Trophoblast cell (in vitro differentiated cells and primary cell): ENCODE data around the gene KLHL41.

Experiments
- DNase-seq, 2 donors: peaks; one replicate each; pipeline ENCODE4 v3.0.0-alpha.2; 2016
- H2AFZ ChIP-seq: 2 replicates; pipeline ENCODE4 v1.6.1; 2013; ENCODE audit warnings: low read length, moderate library complexity, mild to moderate bottlenecking; ENCODE audit not compliant: insufficient read depth, poor library complexity
- H2AK5ac ChIP-seq: 2 replicates; pipeline ENCODE4 v1.6.1; 2013; ENCODE audit warnings: mild to moderate bottlenecking, low read length
- H2BK120ac ChIP-seq: 2 replicates; pipeline ENCODE4 v1.6.1; 2013; ENCODE audit warnings: low read length, mild to moderate bottlenecking, moderate library complexity; ENCODE audit not compliant: insufficient read depth, poor library complexity
- H2BK12ac ChIP-seq: 2 replicates; pipeline ENCODE4 v1.6.1; 2013; ENCODE audit warnings: mild to moderate bottlenecking, low read length, moderate library complexity
- H2BK5ac ChIP-seq: 2 replicates; pipeline ENCODE4 v1.6.1; 2013; ENCODE audit warnings: low read length, low read depth, moderate library complexity, mild to moderate bottlenecking; ENCODE audit not compliant: poor library complexity
- H3K14ac ChIP-seq: 2 replicates; pipeline ENCODE4 v1.6.1; 2013; ENCODE audit warnings: mild to moderate bottlenecking, low read length
- H3K18ac ChIP-seq: 2 replicates; pipeline ENCODE4 v1.6.1; 2013; ENCODE audit warnings: mild to moderate bottlenecking, low read length
- H3K23ac ChIP-seq: 2 replicates; pipeline ENCODE4 v1.6.1; 2013; ENCODE audit warnings: low read length
- H3K27ac ChIP-seq: 2 replicates; pipeline ENCODE4 v1.5.1; 2013; ENCODE audit warnings: low read depth, mild to moderate bottlenecking, inconsistent platforms, low read length, moderate library complexity
- H3K27me3 ChIP-seq: 2 replicates; pipeline ENCODE4 v1.6.1; 2013; ENCODE audit warnings: inconsistent platforms, mild to moderate bottlenecking, low read length, moderate library complexity; ENCODE audit not compliant: insufficient read depth
- H3K36me3 ChIP-seq, 2 experiments: 1 replicate in 1 of 2; 2 replicates in 1 of 2; pipeline ENCODE4 v1.6.1; 2013; ENCODE audit warnings: low read length in 2 of 2, mild to moderate bottlenecking in 2 of 2, moderate library complexity in 1 of 2; ENCODE audit not compliant: insufficient read depth in 2 of 2, control insufficient read depth in 1 of 2
- H3K4ac ChIP-seq: 2 replicates; pipeline ENCODE4 v1.6.1; 2013; ENCODE audit warnings: low read depth, mild to moderate bottlenecking, low read length, moderate library complexity
- H3K4me1 ChIP-seq, 2 experiments: 1 replicate in 1 of 2; 2 replicates in 1 of 2; pipeline ENCODE4 v1.6.1; 2013; ENCODE audit warnings: low read length in 2 of 2, mild to moderate bottlenecking in 2 of 2, moderate library complexity in 1 of 2; ENCODE audit not compliant: insufficient read depth in 2 of 2, control insufficient read depth in 1 of 2
- H3K4me2 ChIP-seq: 2 replicates; pipeline ENCODE4 v1.6.1; 2013; ENCODE audit warnings: inconsistent platforms, mild to moderate bottlenecking, low read length, moderate library complexity
- H3K4me3 ChIP-seq: 2 replicates; pipeline ENCODE4 v1.5.1; 2013; ENCODE audit warnings: mild to moderate bottlenecking, low read depth, low read length, inconsistent platforms
- H3K79me1 ChIP-seq: one replicate; pipeline ENCODE4 v1.6.1; 2013; ENCODE audit warnings: low read length
- H3K79me2 ChIP-seq: 2 replicates; pipeline ENCODE4 v1.6.1; 2013; ENCODE audit warnings: low read length, mild to moderate bottlenecking; ENCODE audit not compliant: control insufficient read depth, insufficient read depth, poor library complexity
- H3K9ac ChIP-seq: 2 replicates; pipeline ENCODE4 v1.6.1; 2013; ENCODE audit warnings: mild to moderate bottlenecking, low read length
- H3K9me3 ChIP-seq: 2 replicates; pipeline ENCODE4 v1.6.1; 2013; ENCODE audit warnings: low read depth, mild to moderate bottlenecking, control low read depth, inconsistent platforms, low read length; ENCODE audit not compliant: insufficient read depth
- H4K12ac ChIP-seq: 2 replicates; pipeline ENCODE4 v1.6.1; 2013; ENCODE audit warnings: low read depth, mild to moderate bottlenecking, low read length, moderate library complexity
- H4K8ac ChIP-seq: 2 replicates; pipeline ENCODE4 v1.6.1; 2013; ENCODE audit warnings: low read depth, mild to moderate bottlenecking, low read length, moderate library complexity
- H4K91ac ChIP-seq: one replicate; pipeline ENCODE4 v1.6.1; 2013; ENCODE audit warnings: low read depth, mild to moderate bottlenecking, low read length, moderate library complexity
- WGBS: extraction: QIAGEN DNeasy Blood & Tissue Kit; methylation state at CpG from one replicate; pipeline ENCODE4 v1.1.7; 2013; ENCODE audit warnings: missing lambda C conversion rate; ENCODE audit not compliant: insufficient read length, insufficient coverage; ENCODE audit errors: extremely low coverage; 5-methylcytosine and 5-hydroxymethylcytosine counted together

KLHL41 gene

GRCh38 chr2:169480079-169480465 lies 29.4 kb upstream of the KLHL41 start:
- Histone ChIP-seq H3K18ac (no peak overlapping the region), H4K8ac (peak overlapping the region; percentile 85), H2BK5ac (no peak overlapping the region), H4K91ac (no peak overlapping the region), H2AFZ (peak overlapping the region; percentile 93), H2BK12ac (no peak overlapping the region), H3K27me3 (peaks cover 4% of the 10 kb centered on the region), H3K23ac (no peak overlapping the region), H3K36me3 (no peaks in the 10 kb centered on the region), H4K12ac (no peak overlapping the region), H3K14ac (no peak overlapping the region), H3K4me1 (peaks cover 3 to 4% of the 10 kb centered on the region in 2 experiments), H2BK120ac (no peak overlapping the region), H3K4me2 (peak overlapping the region; percentile 80), H3K27ac (no peak overlapping the region), H3K79me1 (no peaks in the 10 kb centered on the region), H3K9ac (no peak overlapping the region), H3K4me3 (no peak overlapping the region), H3K9me3 (peaks cover 4% of the 10 kb centered on the region), H2AK5ac (no peak overlapping the region), H3K4ac (no peak overlapping the region), H3K79me2 (no peaks in the 10 kb centered on the region)
- WGBS: no CpG with 5 or more reads among the region's 9 CpGs
- peak in 1 of 2 donors; percentile 66 for DNase-seq

- H2AFZ ChIP-seq: no peak overlapping the region
- no peak overlapping the region for H4K8ac ChIP-seq
- no peak overlapping the region for H3K4me2 ChIP-seq
- no peak for DNase-seq
- H3K18ac ChIP-seq: no peak overlapping the region
- H4K12ac ChIP-seq: no peak overlapping the region
- no peak overlapping the region for H3K4me3 ChIP-seq
- no peak overlapping the region for H4K91ac ChIP-seq
- WGBS: no CpG with 5 or more reads among the region's 1 CpG
- H3K36me3 ChIP-seq: no peaks in the 10 kb centered on the region
- no peaks in the 10 kb centered on the region for H3K79me1 ChIP-seq
- no peak overlapping the region for H2BK12ac ChIP-seq
- H3K79me2 ChIP-seq: no peaks in the 10 kb centered on the region
- no peak overlapping the region for H3K4ac ChIP-seq
- no peak overlapping the region for H2BK120ac ChIP-seq
- H3K27ac ChIP-seq: no peak overlapping the region
- no peak overlapping the region for H3K23ac ChIP-seq
- H2AK5ac ChIP-seq: no peak overlapping the region
- no peak overlapping the region for H2BK5ac ChIP-seq
- H3K9ac ChIP-seq: peak overlapping the region; percentile 20
- no peak overlapping the region for H3K14ac ChIP-seq
- H3K4me1 ChIP-seq: no peaks in the 10 kb centered on the region
- H3K27me3 ChIP-seq: no peaks in the 10 kb centered on the region
- H3K9me3 ChIP-seq: no peaks in the 10 kb centered on the region
These were observed 23.8 kb upstream of the KLHL41 start for GRCh38 chr2:169485650-169486138.

GRCh38 chr2:169486487-169486886 lies 23.0 kb upstream of the KLHL41 start:
- Histone ChIP-seq H2BK5ac (no peak overlapping the region), H4K91ac (no peak overlapping the region), H3K27me3 (no peaks in the 10 kb centered on the region), H2AK5ac (no peak overlapping the region), H4K8ac (no peak overlapping the region), H3K4me2 (no peak overlapping the region), H3K18ac (no peak overlapping the region), H3K27ac (no peak overlapping the region), H3K4me3 (no peak overlapping the region), H4K12ac (no peak overlapping the region), H2BK12ac (no peak overlapping the region), H3K79me1 (no peaks in the 10 kb centered on the region), H3K4ac (no peak overlapping the region), H3K23ac (no peak overlapping the region), H3K9ac (no peak overlapping the region), H3K9me3 (no peaks in the 10 kb centered on the region), H3K79me2 (no peaks in the 10 kb centered on the region), H3K14ac (no peak overlapping the region), H3K36me3 (no peaks in the 10 kb centered on the region), H3K4me1 (no peaks in the 10 kb centered on the region), H2AFZ (no peak overlapping the region), H2BK120ac (no peak overlapping the region)
- no peak for DNase-seq

GRCh38 chr2:169490834-169491233 lies 18.7 kb upstream of the KLHL41 start:
- no peak overlapping the region for H3K4me3 ChIP-seq
- no peak overlapping the region for H3K4ac ChIP-seq
- H4K12ac ChIP-seq: no peak overlapping the region

More at GRCh38 chr2:169490834-169491233, 18.7 kb upstream of the KLHL41 start:
- no peak overlapping the region for H3K4me2 ChIP-seq
- no peak overlapping the region for H3K14ac ChIP-seq
- H3K9ac ChIP-seq: no peak overlapping the region
- no peak overlapping the region for H3K27ac ChIP-seq
- H4K91ac ChIP-seq: no peak overlapping the region
- no peaks in the 10 kb centered on the region for H3K79me1 ChIP-seq
- H2AK5ac ChIP-seq: no peak overlapping the region
- H2BK12ac ChIP-seq: no peak overlapping the region
- no peaks in the 10 kb centered on the region for H3K4me1 ChIP-seq
- H2AFZ ChIP-seq: no peak overlapping the region
- H2BK120ac ChIP-seq: no peak overlapping the region
- no peak overlapping the region for H3K23ac ChIP-seq
- H4K8ac ChIP-seq: no peak overlapping the region
- H3K18ac ChIP-seq: no peak overlapping the region
- H2BK5ac ChIP-seq: no peak overlapping the region
- no peaks in the 10 kb centered on the region for H3K9me3 ChIP-seq
- no peaks in the 10 kb centered on the region for H3K79me2 ChIP-seq
- H3K36me3 ChIP-seq: no peaks in the 10 kb centered on the region
- no peaks in the 10 kb centered on the region for H3K27me3 ChIP-seq
- no peak for DNase-seq
